OCI-LY3 (cell line): ENCODE measurements around the gene BLCAP.

ENCODE experiments used
- EZH2phosphoT487 ChIP-seq: fragments of 200-600 bp; shearing (Covaris generic); IDR thresholded peaks from 2 replicates; pipeline ENCODE4 v1.6.1; 2018; ENCODE audit warnings: antibody characterized with exemption, mixed run types, low read depth
- TF ChIP-seq, protein P1 (sequence below): fragments of 200-600, 300-600 bp; sonication (generic); IDR thresholded peaks from 2 replicates; pipeline ENCODE4 v1.5.1; 2014; ENCODE audit warnings: antibody characterized with exemption, low read length, low read depth

DNA sequence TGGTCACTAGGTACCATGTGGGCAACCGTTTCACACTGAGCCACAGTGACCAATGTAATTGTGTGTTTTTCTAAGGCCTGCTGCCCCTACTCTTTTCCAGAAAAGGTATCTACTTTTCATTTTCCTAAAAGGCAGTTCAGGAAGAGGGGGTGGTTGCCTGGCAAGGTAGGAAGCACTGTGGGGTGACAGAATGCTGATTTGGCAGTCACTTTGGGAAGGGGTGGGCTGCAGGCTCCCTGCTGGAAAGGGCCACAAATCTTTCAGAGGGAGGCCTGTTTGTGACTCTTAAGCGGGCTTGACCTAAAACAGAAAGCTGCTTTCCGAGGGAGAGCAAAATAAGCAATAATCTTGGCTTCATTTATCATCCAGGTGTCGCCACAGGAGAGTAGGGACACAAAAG, 11.8 kb downstream of the BLCAP start:
- TF ChIP-seq, protein P1, sequence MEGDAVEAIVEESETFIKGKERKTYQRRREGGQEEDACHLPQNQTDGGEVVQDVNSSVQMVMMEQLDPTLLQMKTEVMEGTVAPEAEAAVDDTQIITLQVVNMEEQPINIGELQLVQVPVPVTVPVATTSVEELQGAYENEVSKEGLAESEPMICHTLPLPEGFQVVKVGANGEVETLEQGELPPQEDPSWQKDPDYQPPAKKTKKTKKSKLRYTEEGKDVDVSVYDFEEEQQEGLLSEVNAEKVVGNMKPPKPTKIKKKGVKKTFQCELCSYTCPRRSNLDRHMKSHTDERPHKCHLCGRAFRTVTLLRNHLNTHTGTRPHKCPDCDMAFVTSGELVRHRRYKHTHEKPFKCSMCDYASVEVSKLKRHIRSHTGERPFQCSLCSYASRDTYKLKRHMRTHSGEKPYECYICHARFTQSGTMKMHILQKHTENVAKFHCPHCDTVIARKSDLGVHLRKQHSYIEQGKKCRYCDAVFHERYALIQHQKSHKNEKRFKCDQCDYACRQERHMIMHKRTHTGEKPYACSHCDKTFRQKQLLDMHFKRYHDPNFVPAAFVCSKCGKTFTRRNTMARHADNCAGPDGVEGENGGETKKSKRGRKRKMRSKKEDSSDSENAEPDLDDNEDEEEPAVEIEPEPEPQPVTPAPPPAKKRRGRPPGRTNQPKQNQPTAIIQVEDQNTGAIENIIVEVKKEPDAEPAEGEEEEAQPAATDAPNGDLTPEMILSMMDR: no peak
- TF ChIP-seq EZH2phosphoT487: no peak
